GM23338 (cell line): ENCODE measurements around the gene PROB1. TPM values are rescaled to one million over a fixed set of nuclear protein-coding genes. Genes with fewer than 3 reads are reported as not detected.

Experiments used
- ATAC-seq: fragments of 200-7000 bp; cut with Tn5 transposase; 3 replicates; pipeline ENCODE4 v1.9.1; 2020
- DNase-seq: peaks from one replicate; pipeline ENCODE4 v3.0.0-alpha.2; 2015; ENCODE audit warnings: low spot score
- H2AFZ ChIP-seq: fragments of 200-600 bp; sonication (generic); 2 replicates; pipeline ENCODE4 v1.8.0; 2016; ENCODE audit warnings: antibody characterized with exemption, mild to moderate bottlenecking, moderate library complexity
- H3F3A ChIP-seq: fragments of 200-600 bp; sonication (generic); replicated peaks from 2 replicates; pipeline ENCODE4 v1.8.0; 2017; ENCODE audit warnings: antibody characterized with exemption, mixed run types, low read depth
- H3K27ac ChIP-seq: fragments of 200-600 bp; sonication (generic); 2 replicates; pipeline ENCODE4 v1.6.1; 2016; ENCODE audit warnings: low read depth
- H3K27me3 ChIP-seq: fragments of 200-600 bp; sonication (generic); 2 replicates; pipeline ENCODE4 v1.8.0; 2016; ENCODE audit warnings: mild to moderate bottlenecking, mixed run types, moderate library complexity; ENCODE audit not compliant: insufficient read depth
- H3K36me3 ChIP-seq: fragments of 200-600 bp; sonication (generic); 2 replicates; pipeline ENCODE4 v1.8.0; 2016; ENCODE audit warnings: mild to moderate bottlenecking; ENCODE audit not compliant: insufficient read depth
- H3K4me1 ChIP-seq: fragments of 200-600 bp; sonication (generic); 2 replicates; pipeline ENCODE4 v1.8.0; 2016; ENCODE audit warnings: mild to moderate bottlenecking, moderate library complexity; ENCODE audit not compliant: insufficient read depth
- H3K4me2 ChIP-seq: fragments of 200-600 bp; sonication (generic); 2 replicates; pipeline ENCODE4 v1.7.1; 2017; ENCODE audit warnings: mixed run types
- H3K4me3 ChIP-seq: fragments of 200-600 bp; sonication (generic); 2 replicates; pipeline ENCODE4 v1.6.1; 2016; ENCODE audit warnings: mixed run types
- H3K79me2 ChIP-seq: fragments of 200-600 bp; sonication (generic); replicated peaks from 2 replicates; pipeline ENCODE4 v1.8.0; 2017; ENCODE audit warnings: mild to moderate bottlenecking; ENCODE audit not compliant: insufficient read depth
- H3K9me2 ChIP-seq: fragments of 200-600 bp; sonication (generic); 2 replicates; pipeline ENCODE4 v1.8.0; 2017; ENCODE audit not compliant: insufficient read depth
- H4K20me1 ChIP-seq: fragments of 200-600 bp; sonication (generic); replicated peaks from 2 replicates; pipeline ENCODE4 v1.8.0; 2017; ENCODE audit warnings: mild to moderate bottlenecking; ENCODE audit not compliant: insufficient read depth
- H3K27ac Mint-ChIP-seq: 2 replicates; pipeline ENCODE4 v1.8.0; 2020; ENCODE audit warnings: inconsistent platforms, mild to moderate bottlenecking, moderate library complexity, mixed read lengths
- H3K27me3 Mint-ChIP-seq: 3 replicates; pipeline ENCODE4 v1.8.0; 2022; ENCODE audit warnings: low read depth, mild to moderate bottlenecking, moderate library complexity, mixed read lengths, inconsistent platforms; ENCODE audit not compliant: insufficient read depth, poor library complexity
- H3K36me3 Mint-ChIP-seq: 3 replicates; pipeline ENCODE4 v1.8.0; 2021; ENCODE audit warnings: low read depth, mild to moderate bottlenecking, inconsistent platforms, moderate library complexity, mixed read lengths
- H3K4me1 Mint-ChIP-seq: 3 replicates; pipeline ENCODE4 v1.8.0; 2020; ENCODE audit warnings: mild to moderate bottlenecking, inconsistent platforms, mixed read lengths
- H3K4me3 Mint-ChIP-seq: 3 replicates; pipeline ENCODE4 v1.8.0; 2021; ENCODE audit warnings: moderate library complexity, mild to moderate bottlenecking, inconsistent platforms, mixed read lengths
- H3K9me3 Mint-ChIP-seq: 3 replicates; pipeline ENCODE4 v1.8.0; 2020; ENCODE audit warnings: moderate library complexity, mild to moderate bottlenecking, inconsistent platforms, mixed read lengths
- CREB1 ChIP-seq: fragments of 250-450 bp; sonication (Bioruptor Pico); IDR thresholded peaks from 2 replicates; pipeline ENCODE4 v1.5.0; 2020; ENCODE audit warnings: low read depth, mild to moderate bottlenecking, moderate library complexity
- EZH2 ChIP-seq: fragments of 200-600 bp; sonication (generic); IDR thresholded peaks from one replicate; pipeline ENCODE4 v1.8.0; 2017; ENCODE audit warnings: antibody characterized with exemption, mild to moderate bottlenecking, low read depth; ENCODE audit not compliant: unreplicated experiment
- EZH2phosphoT487 ChIP-seq: fragments of 200-600 bp; sonication (generic); IDR thresholded peaks from one replicate; pipeline ENCODE4 v1.8.1; 2018; ENCODE audit warnings: antibody characterized with exemption; ENCODE audit not compliant: unreplicated experiment
- JUNB ChIP-seq: IDR thresholded peaks from one replicate; pipeline ENCODE4 v1.6.1; 2016; ENCODE audit warnings: antibody characterized with exemption; ENCODE audit not compliant: unreplicated experiment
- NANOG ChIP-seq: IDR thresholded peaks from 2 replicates; pipeline ENCODE4 v1.6.1; 2016; ENCODE audit warnings: antibody characterized with exemption, borderline replicate concordance
- POLR2AphosphoS5 ChIP-seq: IDR thresholded peaks from 2 replicates; pipeline ENCODE4 v1.6.1; 2016; ENCODE audit warnings: antibody characterized with exemption, low read depth
- STAT1 ChIP-seq: IDR thresholded peaks from one replicate; pipeline ENCODE4 v1.6.1; 2016; ENCODE audit warnings: antibody characterized with exemption; ENCODE audit not compliant: unreplicated experiment
- ZNF114 ChIP-seq: fragments of 250-450 bp; sonication (Bioruptor Pico); IDR thresholded peaks from 2 replicates; pipeline ENCODE4 v1.5.0; 2020; ENCODE audit warnings: mild to moderate bottlenecking, moderate library complexity
- ZNF331 ChIP-seq: fragments of 250-450 bp; sonication (Bioruptor Pico); IDR thresholded peaks from 2 replicates; pipeline ENCODE4 v1.5.0; 2020; ENCODE audit warnings: low read depth, mild to moderate bottlenecking, moderate library complexity
- polyA plus RNA-seq: library from polyadenylated mRNA; unstranded; fragments of >200 nt; fragmentation: Nextera tagmentation; extraction: Ambion mirVana; gene quantifications from 2 replicates; pipeline ENCODE4 v1.2.1, GENCODE V29; 2016
- total RNA-seq: library from RNA; depleted of rRNA; stranded (reverse); fragments of >200 nt; shearing (Covaris generic); gene quantifications from 2 replicates; pipeline ENCODE4 v1.2.3, GENCODE V29; 2014
- TF ChIP-seq, protein P1 (sequence below): IDR thresholded peaks from one replicate; pipeline ENCODE4 v1.6.1; 2018; ENCODE audit warnings: antibody characterized with exemption; ENCODE audit not compliant: unreplicated experiment
- TF ChIP-seq, protein P2 (sequence below), 2 experiments: fragments of 200-600 bp in 1 of 2; sonication (generic) in 1 of 2; conservative IDR thresholded peaks; 2 replicates each; pipeline versions ENCODE4 v1.5.1 to v1.6.1; 2016 to 2017; ENCODE audit warnings: antibody characterized with exemption in 2 of 2, low read depth in 2 of 2, mild to moderate bottlenecking in 2 of 2, moderate library complexity in 1 of 2
- TF ChIP-seq, protein P3 (sequence below): fragments of 250-450 bp; sonication (Bioruptor Pico); IDR thresholded peaks from 2 replicates; pipeline ENCODE4 v1.5.0; 2020; ENCODE audit warnings: mild to moderate bottlenecking, moderate library complexity

PROB1 gene
- total and polyA plus RNA-seq, 2 experiments from 2014 or later = 0.73 to 2.7 TPM

DNA sequence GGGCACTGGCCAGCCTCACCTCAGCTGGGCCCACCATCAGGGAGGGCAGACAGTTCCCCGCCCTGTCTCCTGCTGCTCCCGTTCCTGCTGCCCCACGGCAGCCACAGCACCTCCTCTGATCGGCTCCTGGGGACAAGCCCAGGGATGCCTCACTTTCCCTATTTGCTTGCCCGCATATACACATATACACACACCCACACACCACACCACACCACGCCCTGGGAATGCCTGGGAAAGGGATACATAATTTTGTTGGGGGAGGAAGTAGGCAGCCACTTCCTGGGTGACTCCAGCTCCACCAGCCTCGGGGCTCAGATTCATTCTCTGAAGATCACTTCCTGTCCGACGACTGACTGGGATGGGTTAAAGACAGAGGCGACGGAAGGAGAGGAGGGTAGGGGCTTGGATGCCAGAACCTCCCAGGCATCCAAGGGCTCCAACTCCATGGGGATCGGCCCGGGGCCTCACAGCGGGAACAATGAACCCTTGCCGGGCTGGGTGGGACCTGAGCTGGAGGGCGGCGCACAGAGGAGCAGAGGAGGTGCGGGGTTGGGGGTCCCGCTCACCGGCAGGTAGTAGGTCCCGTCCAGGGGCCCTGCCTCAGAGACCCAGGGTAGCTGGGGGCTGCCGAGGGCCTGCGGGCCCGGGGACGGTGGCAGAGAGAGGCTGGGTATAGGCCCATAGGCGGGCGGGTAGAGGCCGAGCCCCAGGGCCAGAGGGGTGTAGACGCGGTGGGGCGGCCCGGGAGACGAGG, 3.2 kb downstream of the PROB1 start:
- Histone ChIP-seq H3K4me2 (peak overlapping the region; percentile 96), H3K27me3 (peaks cover 44% of the 10 kb centered on the region), H3K27ac (no peak overlapping the region), H3K4me3 (peak overlapping the region; percentile 81), H3K36me3 (no peaks in the 10 kb centered on the region), H3K9me2 (no peaks in the 10 kb centered on the region), H2AFZ (peak overlapping the region; percentile 98), H3F3A (peaks cover 25% of the 10 kb centered on the region), H3K79me2 (no peaks in the 10 kb centered on the region), H4K20me1 (no peaks in the 10 kb centered on the region), H3K4me1 (peaks cover 16% of the 10 kb centered on the region)
- no peaks in the 10 kb centered on the region; the same call in 2 of the 3 replicates for H3K36me3 Mint-ChIP-seq
- H3K4me1 Mint-ChIP-seq = peaks cover 39% of the 10 kb centered on the region
- peak; percentile 59 for DNase-seq
- no peak for TF ChIP-seq NANOG
- TF ChIP-seq POLR2AphosphoS5 = no peak
- TF ChIP-seq ZNF331 (CRISPR knock-in tag) = no peak
- TF ChIP-seq, protein P1, sequence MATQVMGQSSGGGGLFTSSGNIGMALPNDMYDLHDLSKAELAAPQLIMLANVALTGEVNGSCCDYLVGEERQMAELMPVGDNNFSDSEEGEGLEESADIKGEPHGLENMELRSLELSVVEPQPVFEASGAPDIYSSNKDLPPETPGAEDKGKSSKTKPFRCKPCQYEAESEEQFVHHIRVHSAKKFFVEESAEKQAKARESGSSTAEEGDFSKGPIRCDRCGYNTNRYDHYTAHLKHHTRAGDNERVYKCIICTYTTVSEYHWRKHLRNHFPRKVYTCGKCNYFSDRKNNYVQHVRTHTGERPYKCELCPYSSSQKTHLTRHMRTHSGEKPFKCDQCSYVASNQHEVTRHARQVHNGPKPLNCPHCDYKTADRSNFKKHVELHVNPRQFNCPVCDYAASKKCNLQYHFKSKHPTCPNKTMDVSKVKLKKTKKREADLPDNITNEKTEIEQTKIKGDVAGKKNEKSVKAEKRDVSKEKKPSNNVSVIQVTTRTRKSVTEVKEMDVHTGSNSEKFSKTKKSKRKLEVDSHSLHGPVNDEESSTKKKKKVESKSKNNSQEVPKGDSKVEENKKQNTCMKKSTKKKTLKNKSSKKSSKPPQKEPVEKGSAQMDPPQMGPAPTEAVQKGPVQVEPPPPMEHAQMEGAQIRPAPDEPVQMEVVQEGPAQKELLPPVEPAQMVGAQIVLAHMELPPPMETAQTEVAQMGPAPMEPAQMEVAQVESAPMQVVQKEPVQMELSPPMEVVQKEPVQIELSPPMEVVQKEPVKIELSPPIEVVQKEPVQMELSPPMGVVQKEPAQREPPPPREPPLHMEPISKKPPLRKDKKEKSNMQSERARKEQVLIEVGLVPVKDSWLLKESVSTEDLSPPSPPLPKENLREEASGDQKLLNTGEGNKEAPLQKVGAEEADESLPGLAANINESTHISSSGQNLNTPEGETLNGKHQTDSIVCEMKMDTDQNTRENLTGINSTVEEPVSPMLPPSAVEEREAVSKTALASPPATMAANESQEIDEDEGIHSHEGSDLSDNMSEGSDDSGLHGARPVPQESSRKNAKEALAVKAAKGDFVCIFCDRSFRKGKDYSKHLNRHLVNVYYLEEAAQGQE = no peak
- no peak for TF ChIP-seq ZNF114 (CRISPR knock-in tag)
- TF ChIP-seq CREB1 (CRISPR knock-in tag) = no peak
- TF ChIP-seq, protein P2, sequence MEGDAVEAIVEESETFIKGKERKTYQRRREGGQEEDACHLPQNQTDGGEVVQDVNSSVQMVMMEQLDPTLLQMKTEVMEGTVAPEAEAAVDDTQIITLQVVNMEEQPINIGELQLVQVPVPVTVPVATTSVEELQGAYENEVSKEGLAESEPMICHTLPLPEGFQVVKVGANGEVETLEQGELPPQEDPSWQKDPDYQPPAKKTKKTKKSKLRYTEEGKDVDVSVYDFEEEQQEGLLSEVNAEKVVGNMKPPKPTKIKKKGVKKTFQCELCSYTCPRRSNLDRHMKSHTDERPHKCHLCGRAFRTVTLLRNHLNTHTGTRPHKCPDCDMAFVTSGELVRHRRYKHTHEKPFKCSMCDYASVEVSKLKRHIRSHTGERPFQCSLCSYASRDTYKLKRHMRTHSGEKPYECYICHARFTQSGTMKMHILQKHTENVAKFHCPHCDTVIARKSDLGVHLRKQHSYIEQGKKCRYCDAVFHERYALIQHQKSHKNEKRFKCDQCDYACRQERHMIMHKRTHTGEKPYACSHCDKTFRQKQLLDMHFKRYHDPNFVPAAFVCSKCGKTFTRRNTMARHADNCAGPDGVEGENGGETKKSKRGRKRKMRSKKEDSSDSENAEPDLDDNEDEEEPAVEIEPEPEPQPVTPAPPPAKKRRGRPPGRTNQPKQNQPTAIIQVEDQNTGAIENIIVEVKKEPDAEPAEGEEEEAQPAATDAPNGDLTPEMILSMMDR (conservative IDR thresholded peaks at IDR 0.05; ENCODE audit: low read depth in 2 of 2) = no peak
- TF ChIP-seq, protein P3, sequence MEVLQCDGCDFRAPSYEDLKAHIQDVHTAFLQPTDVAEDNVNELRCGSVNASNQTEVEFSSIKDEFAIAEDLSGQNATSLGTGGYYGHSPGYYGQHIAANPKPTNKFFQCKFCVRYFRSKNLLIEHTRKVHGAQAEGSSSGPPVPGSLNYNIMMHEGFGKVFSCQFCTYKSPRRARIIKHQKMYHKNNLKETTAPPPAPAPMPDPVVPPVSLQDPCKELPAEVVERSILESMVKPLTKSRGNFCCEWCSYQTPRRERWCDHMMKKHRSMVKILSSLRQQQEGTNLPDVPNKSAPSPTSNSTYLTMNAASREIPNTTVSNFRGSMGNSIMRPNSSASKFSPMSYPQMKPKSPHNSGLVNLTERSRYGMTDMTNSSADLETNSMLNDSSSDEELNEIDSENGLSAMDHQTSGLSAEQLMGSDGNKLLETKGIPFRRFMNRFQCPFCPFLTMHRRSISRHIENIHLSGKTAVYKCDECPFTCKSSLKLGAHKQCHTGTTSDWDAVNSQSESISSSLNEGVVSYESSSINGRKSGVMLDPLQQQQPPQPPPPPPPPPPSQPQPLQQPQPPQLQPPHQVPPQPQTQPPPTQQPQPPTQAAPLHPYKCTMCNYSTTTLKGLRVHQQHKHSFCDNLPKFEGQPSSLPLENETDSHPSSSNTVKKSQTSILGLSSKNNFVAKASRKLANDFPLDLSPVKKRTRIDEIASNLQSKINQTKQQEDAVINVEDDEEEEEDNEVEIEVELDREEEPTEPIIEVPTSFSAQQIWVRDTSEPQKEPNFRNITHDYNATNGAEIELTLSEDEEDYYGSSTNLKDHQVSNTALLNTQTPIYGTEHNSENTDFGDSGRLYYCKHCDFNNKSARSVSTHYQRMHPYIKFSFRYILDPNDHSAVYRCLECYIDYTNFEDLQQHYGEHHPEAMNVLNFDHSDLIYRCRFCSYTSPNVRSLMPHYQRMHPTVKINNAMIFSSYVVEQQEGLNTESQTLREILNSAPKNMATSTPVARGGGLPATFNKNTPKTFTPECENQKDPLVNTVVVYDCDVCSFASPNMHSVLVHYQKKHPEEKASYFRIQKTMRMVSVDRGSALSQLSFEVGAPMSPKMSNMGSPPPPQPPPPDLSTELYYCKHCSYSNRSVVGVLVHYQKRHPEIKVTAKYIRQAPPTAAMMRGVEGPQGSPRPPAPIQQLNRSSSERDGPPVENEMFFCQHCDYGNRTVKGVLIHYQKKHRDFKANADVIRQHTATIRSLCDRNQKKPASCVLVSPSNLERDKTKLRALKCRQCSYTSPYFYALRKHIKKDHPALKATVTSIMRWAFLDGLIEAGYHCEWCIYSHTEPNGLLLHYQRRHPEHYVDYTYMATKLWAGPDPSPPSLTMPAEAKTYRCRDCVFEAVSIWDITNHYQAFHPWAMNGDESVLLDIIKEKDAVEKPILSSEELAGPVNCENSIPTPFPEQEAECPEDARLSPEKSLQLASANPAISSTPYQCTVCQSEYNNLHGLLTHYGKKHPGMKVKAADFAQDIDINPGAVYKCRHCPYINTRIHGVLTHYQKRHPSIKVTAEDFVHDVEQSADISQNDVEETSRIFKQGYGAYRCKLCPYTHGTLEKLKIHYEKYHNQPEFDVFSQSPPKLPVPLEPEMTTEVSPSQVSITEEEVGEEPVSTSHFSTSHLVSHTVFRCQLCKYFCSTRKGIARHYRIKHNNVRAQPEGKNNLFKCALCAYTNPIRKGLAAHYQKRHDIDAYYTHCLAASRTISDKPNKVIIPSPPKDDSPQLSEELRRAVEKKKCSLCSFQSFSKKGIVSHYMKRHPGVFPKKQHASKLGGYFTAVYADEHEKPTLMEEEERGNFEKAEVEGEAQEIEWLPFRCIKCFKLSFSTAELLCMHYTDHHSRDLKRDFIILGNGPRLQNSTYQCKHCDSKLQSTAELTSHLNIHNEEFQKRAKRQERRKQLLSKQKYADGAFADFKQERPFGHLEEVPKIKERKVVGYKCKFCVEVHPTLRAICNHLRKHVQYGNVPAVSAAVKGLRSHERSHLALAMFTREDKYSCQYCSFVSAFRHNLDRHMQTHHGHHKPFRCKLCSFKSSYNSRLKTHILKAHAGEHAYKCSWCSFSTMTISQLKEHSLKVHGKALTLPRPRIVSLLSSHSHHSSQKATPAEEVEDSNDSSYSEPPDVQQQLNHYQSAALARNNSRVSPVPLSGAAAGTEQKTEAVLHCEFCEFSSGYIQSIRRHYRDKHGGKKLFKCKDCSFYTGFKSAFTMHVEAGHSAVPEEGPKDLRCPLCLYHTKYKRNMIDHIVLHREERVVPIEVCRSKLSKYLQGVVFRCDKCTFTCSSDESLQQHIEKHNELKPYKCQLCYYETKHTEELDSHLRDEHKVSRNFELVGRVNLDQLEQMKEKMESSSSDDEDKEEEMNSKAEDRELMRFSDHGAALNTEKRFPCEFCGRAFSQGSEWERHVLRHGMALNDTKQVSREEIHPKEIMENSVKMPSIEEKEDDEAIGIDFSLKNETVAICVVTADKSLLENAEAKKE (CRISPR knock-in tag) = no peak
- no peak for TF ChIP-seq EZH2phosphoT487
- TF ChIP-seq STAT1 = no peak
- TF ChIP-seq EZH2 = no peak
- no peak for TF ChIP-seq JUNB
- H3K9me3 Mint-ChIP-seq = no peaks in the 10 kb centered on the region
- peaks cover 56% of the 10 kb centered on the region for H3K27me3 Mint-ChIP-seq
- H3K27ac Mint-ChIP-seq = 0 out of 2 replicates have a peak overlapping the region, but pooled peaks have one; percentile 30
- ATAC-seq = peak; percentile 3
- peak overlapping the region; percentile 62 for H3K4me3 Mint-ChIP-seq
